NCI-H1417 (cell line): ENCODE measurements around the gene UBE2QL1.

Experiments used
- DNase-seq, 3 experiments: peaks; one replicate each; lab custom pipeline; 2025; lab: John Stamatoyannopoulos, UW

UBE2QL1 gene, protein sequence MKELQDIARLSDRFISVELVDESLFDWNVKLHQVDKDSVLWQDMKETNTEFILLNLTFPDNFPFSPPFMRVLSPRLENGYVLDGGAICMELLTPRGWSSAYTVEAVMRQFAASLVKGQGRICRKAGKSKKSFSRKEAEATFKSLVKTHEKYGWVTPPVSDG

DNA sequence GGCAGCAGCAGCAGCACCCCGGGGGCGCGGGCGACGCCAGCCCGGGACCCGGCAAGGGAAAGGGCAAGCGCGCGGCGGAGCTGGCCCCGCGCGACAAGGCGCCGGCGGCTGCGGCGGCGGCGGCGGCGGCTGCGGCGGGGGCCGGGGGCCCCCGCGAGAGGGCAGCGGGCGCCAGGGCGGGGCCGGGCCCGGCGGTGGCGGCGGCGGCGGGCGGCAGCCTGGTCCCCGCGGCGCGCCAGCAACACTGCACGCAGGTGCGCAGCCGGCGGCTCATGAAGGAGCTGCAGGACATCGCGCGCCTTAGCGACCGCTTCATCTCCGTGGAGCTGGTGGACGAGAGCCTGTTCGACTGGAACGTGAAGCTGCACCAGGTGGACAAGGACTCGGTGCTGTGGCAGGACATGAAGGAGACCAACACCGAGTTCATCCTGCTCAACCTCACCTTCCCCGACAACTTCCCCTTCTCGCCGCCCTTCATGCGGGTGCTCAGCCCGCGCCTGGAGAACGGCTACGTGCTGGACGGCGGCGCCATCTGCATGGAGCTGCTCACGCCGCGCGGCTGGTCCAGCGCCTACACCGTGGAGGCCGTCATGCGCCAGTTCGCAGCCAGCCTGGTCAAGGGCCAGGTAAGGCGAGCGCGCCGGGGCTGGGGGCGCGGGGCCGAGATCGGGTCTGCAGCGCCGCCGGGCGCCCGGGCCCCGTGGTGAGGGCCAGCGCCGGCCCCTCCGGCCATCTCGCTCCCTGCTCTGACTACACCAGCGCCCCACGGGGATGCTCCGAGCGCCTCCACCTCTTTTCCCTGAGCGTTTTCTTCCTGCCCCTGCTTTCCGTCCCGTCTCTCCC lies at the start of gene UBE2QL1:
Gene UBE2QL1 (plus strand): TSS at position 238 of the 843 bp plus-strand sequence. CDS start 35 bp downstream, at position 273.
- DNase-seq = peak; percentile 52 to 91 (median 87)

DNA sequence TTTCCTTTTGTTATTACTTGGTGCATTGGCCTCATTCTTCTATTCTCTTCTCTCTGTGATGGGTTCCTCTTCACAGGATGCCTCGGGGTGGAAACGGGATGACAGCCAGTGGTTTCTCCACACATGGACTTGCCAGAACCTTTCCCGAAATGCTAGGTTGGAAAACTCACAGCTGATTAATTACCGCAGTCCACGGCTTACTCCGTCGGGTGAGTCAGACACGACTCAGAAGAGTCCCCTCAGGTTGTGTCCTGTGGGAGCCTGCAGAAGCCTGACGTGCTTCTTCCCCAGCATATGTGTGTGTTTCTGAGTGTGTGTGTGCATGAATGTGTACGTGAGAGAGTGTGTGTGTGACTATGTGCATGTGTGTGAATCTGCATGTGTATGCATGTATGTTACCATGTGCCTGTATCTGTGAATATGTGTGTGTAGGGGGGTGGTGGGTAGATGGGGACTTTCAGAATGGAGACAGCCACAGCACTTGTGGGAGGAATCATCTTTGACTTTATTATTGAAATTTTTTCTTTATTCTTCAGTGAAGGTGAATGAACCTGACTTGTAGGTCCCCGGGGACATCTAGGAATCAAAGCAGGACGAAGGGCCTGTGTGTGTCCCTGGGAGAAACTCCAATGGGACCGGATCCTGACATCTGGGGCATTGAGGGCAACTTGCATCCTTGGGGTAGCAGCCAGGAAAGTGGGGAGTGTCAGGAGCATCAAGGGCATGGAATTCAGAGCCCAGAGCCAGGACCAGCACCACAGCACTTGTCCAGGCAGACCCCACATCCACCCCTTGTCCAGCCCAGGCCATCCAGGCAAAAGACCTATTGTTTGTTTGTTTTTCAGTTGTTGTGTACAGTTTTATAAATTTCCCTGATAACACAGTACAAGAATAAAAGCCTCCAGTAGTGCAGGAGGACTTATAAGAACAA lies 48.4 kb upstream of the UBE2QL1 start:
- no peak for DNase-seq

DNA sequence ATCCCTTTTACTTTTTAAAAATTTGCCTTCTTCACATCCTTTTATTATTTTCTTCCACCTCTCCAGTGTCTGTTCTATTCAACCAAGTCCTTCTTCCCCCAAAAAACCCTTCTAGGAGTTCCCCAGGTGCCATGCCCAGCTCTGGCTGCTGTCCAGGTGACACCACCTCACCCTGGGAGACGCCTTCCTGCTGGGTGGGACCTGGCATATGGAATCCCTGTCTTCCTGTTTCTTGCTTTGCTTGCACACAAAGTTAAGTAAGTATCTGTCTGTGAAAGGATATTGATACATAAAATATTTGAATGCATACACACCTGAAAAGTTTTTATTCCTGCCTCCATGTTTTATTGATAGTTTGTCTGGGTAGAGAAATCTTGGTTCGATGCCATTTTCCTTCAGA lies 47.2 kb upstream of the UBE2QL1 start:
- DNase-seq = no peak

DNA sequence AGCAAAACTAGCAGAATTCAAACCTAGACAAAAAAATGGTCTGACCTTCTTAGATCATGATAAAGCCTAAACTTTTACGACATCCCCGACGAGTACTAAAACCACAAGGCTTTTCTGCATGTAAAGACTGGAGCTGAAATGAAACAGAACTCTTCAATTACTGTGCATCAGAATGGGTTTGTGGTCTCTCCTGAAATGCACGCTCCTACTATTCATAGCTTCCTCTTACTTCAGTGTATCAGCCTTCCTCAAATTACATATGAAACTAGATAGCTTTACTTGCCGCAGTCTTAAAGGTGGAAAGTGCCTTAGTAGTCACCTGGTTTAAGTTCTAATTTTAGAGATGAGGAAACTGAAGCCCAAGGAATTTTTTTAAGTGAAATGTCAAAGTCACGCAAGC lies 45.7 kb upstream of the UBE2QL1 start:
- DNase-seq = no peak

DNA sequence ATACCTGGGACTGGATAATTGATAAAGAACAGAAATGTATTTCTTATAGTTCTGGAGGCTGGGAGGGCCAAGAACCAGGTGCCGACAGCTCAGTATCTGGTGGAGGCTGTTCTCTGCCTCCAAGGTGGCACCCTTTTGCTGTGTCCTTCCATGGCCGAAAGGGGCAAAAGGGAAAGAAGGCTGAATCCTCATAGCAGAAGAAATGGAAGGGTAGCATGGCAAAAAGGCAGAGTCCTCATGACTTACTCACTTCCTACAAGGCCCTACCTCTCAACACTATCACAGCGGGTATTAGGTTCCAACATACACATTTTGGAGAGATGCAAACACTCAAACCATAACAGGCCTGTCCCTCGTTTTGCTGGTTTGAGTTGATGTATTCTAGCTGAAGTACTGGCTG lies 45.2 kb upstream of the UBE2QL1 start:
- no peak for DNase-seq

DNA sequence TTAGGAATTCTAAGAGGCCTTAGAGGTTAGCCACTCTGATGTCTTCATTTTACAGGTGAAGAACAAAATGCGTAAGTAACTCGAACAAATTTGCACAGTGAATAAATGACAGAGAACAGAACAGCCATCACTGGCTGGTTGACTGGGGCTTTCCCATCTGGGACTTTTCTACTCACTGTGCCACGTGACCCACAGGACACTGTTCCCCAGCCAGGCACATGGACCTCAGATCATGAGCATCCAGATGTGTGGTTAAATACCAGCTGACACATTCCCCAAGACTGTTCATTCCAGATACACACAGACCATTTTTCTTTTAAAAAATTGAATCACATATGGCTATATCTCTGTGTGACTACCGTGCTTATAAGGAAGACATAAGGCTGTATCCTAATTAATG lies 44.5 kb upstream of the UBE2QL1 start:
- DNase-seq = no peak

DNA sequence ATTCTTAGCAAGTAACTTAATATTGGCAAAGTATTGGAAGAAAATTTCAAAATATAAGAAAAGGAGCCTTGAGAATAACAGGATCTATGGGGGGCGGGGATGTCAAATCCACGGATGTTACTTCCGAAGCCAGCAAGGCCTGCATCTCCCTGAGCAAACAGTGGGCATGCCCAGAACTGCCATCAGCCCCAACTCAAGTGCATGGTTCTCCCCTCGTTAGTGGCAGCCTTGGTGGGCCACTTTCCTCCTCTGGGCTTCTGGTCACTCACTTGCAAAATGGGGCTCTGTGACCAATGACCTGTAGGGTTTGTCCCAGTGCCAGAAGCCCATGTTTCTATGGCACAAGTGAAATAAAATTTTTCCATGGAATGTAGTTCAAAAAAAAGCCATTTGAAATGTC lies 43.1 kb upstream of the UBE2QL1 start:
- no peak for DNase-seq

DNA sequence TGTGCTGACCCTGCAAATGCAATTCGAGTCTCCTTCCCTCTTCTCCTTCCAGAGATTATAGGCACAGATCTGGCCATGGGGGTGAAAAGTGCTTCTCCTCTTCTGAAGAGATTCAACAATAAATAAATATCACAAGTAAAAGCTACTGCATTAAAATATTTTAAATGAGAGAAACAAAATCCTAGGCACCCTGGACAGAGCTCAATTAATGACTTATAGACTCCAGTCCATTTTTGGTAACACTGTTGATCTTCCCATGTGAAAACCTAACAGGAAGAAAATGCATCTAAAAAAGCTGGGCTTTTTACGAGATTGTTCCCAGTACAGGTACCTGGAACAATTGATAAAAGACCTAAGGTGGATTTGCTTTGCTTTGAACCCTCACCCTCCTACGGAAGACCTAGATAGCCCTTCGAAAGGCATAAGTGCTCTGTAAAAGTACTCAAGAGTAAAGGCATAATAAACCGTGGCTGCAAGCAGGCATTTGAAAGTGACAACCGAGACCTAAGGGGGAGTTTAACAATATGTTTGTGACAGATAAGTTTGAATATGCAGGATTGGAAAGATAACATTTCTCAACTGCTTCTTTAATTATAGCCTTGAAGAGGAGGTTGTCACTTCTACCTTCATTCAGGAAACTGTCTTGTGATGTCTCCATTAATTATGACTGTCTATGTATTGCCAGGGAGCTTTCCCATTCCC lies 41.0 kb upstream of the UBE2QL1 start:
- DNase-seq = peak in 1 of 3 experiments; percentile 77

DNA sequence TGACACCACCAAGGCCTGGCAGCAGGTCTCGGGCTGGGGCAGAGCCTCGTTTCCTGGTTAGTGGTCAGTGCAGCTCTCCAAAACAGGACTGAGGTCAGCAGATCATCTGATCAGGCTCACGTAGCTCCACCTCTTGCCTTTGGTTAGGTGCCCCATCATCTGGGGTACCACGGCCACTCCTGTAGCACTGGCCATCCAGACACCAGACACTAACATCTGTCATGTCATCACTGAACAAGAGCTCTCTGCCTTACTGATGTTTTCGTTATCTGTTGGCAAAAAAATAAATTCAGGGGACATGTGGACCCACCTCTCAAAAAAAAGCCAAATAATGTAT lies 40.4 kb upstream of the UBE2QL1 start:
- DNase-seq = no peak

DNA sequence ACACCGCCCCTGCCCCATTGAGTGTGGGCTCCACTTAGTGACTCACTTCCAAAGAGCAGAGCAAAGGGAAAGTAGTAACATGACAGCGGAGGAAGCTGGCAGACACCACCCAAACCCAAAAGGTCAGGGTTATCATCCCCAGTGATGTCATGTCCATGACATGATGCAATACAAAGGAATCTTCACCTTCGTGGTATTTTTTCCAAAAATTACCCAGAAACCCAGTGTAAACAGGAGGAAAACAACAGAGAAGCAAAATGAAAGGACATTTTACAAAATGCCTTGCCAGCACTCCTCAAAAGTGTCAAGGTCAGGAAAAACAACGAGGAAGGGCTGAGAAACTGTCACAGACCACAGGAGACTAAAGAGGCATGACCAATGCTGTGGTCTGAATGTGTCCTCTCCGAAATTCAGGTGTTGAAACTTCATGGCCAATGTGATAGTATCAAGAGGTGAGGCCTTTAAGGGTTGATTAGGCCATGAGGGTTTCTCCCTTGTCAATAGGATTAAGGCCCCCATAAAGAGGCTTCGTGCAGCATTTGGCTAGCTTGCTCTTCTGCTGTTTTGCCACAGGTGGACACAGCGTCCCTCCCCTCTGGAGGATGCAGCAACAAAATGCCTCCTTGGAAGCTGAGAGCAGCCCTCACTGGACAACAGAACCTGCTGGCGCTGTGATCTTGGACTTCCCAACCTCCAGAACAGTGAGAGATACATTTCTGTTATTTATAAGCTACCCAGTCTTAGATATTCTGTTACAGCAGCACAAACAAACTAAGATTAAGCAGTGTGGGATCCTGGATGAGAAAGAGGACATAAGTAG lies 39.8 kb upstream of the UBE2QL1 start:
- no peak for DNase-seq

DNA sequence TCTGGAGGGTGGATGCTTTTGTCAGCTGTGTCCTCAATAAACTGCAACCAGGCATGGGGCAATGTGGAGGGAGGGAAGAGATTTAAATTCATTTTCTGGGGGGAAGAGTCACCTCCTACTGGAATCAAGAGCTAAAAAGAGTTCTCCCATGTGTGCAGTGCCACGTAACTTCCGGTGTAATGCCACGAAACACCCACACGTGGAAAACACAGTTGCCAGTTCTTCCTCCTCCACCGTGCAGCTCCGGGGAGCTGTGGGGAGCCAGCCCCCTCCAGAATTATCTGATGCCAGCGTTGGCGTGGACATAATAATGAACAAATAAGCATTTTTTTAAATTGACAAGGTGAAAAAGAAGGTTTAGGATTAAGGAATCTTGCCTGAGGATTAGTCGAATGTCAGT lies 38.2 kb upstream of the UBE2QL1 start:
- no peak for DNase-seq

DNA sequence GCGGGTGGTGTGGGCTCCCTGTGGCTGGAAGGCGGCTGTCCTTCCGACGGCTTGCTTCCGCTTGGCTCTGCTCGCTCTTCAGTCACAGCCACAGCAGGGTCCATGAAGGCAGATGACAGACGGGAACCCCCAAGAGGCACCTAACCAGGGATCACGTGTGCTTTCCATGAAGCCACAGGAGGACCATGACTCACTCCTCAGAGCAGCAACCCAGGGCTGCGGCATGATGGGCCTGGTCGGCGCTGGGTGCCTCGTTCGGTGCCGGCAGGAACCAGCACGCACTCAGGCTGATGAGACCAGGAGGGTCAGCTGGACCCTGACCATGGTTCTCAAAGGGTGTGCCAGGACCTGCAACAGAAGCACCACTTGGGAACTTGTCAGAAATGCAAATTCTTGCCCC lies 37.5 kb upstream of the UBE2QL1 start:
- DNase-seq = no peak

DNA sequence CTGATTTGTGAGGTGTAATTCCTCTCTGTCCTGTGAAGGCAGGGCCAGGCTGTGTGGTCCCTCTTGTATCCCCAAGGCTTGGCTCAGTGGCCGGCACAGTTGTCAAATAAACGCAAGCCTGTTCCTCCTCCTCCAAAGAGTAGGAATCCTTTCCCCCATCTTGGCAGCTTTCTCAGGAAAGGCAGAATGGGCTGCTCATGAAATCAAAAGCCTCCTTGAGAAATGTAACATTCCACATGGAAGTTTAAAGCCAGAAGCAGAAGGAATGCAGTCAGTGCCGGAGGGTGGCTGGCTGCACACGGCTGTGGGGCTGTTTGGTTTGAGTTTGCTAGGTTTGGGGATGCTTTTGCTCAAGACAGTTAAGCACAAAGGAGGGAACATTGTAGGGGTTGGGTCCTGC lies 35.8 kb upstream of the UBE2QL1 start:
- no peak for DNase-seq

DNA sequence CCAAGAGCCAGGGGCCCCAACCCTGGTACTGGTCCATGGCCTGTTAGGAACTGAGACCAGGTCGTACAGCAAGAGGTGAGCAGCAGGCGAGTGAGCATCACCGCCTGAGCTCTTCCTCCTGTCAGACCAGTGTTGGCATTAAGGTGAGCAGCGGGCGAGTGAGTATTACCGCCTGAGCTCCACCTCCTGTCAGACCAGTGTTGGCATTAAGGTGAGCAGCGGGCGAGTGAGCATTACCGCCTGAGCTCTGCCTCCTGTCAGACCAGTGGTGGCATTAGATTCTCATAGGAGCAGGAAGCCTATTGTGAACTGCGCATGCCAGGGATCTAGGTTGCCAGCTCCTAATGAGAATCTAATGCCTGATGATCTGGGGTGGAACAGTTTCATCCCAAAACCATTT lies 31.0 kb upstream of the UBE2QL1 start:
- no peak for DNase-seq

DNA sequence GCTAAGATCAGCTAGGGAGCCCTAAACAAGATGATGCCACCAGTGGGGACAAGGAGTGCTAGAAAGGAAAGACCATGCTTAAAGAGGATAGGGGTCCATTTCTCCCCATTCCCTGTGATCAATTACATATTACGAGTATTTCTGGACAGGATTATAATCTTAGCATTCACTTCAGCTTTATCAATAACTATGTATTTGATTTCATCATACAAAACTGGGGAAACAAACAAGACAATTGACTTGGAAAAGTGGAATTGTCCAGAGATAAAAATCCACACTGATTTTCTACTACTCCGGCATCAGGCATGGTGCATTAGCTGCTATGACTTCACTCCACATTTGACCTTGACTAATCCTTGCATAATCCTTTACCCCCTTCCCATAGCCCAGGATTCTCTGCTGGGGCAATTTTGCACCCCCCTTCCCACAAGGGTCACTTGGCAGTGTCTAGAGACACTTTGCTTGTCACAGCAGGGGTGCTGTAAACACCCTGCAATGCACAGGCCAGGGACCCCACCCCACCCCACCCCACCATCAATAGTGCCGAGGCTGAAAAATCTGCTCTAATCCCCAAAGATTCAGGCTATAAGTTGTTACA lies 29.9 kb upstream of the UBE2QL1 start:
- no peak for DNase-seq

DNA sequence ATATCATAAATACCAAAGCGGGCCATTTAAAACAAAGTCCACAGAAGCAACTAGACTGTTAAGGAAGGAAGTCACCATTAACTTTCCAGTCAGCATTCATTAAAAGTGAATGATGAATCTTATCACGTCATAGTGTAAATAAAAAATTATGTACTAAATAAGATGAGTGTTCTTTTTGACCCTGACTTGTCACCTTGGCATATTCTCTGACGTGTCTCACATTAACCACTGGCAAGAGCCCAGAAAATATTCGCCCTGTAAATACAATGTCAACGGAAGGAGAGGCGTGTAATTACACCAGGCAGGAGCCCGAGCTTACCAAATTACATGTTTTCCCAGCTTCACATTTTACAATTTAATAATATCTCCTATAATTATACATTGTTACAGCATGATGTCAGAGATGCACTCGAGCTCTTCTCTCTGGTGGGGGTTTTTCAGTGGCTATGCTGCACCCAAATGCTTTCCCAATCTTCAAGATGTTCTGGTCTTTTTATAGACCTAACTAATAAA lies 29.3 kb upstream of the UBE2QL1 start:
- DNase-seq = peak in 2 of 3 experiments; percentile 93 to 100

DNA sequence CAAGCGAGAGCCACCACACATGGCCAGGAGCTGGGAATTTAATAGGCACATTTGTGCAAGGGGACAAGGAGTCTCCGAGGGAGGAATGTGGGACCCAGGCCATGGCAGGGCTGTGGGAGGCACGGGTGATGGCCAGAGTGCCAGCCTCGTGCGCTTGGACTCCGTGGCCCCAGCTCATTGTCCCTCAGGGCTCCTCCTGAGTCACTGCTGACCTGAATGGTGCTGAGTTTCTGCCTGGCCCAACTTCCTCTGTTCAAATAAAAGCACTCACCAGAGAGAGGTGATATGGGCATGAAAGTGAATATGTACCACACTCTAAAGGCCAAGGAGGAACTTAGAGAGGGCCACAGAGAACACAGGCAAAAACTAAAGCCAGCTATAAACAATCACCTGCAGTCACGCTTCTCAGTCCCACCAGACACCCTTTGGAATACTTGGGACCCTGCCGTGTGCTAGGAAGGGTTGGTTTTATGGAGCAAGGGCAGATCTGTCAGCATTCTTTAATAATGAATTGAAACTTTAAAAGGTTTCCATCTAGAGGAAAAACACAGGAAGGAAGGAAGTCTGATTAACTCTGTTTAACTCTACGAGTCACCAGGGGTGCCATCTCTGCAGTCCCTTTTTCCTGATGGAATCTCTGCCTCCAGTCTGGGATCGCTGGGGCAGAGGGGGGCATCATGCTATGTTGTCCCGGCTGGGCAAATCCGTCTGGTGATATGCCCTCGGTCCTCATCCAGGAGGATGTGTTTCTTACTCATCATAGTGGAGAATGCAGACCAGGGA lies 25.1 kb upstream of the UBE2QL1 start:
- no peak for DNase-seq

DNA sequence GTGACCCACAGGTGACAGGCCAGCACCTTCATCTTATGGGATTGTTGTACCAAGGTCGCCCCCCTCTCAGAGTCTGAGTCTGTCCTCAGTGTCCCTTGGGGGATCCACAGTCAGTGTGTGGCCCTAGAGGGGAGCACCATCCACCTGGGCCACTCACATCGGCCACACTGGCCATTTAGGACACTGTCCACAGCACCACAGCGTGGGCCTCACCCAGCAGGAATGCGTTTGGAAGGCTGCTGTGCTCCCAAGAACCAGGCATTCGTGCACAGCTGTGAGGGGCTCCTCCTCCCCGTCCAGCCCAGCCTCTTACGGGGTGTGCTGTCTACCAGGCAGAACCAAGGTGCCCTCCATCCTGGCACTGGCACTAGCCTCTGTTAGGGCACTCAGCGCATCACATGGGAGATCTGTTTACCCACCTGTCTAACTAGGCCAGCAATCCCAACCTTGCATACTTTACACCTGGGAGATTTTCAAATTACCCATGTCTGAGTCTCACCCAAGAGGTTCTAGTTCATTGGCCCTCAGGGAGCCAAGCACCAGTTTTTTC lies 24.5 kb upstream of the UBE2QL1 start:
- peak; percentile 38 to 92 (median 60) for DNase-seq

DNA sequence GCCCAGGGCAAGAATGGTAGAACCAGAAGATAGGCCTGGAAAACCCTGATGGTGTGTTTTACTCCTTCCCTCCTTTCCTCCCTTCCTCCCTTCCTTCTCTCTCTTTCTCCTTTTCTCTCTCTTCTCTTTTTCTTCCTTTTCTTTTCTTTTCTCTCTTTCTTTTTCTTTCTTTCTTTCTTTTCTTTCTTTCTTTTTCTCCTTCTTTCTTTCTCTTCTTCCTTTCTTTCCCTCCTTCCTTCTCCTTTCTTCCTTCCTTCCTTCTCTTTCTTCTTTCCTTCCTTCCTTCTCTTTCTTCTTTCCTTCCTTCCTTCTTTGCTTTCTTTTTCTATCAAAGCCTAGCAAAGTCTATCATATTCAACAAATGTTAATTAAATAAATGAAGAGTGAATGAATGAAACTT lies 24.0 kb upstream of the UBE2QL1 start:
- DNase-seq = no peak
